Measurements from ENCODE around the gene NRL.

NRL gene

DNA sequence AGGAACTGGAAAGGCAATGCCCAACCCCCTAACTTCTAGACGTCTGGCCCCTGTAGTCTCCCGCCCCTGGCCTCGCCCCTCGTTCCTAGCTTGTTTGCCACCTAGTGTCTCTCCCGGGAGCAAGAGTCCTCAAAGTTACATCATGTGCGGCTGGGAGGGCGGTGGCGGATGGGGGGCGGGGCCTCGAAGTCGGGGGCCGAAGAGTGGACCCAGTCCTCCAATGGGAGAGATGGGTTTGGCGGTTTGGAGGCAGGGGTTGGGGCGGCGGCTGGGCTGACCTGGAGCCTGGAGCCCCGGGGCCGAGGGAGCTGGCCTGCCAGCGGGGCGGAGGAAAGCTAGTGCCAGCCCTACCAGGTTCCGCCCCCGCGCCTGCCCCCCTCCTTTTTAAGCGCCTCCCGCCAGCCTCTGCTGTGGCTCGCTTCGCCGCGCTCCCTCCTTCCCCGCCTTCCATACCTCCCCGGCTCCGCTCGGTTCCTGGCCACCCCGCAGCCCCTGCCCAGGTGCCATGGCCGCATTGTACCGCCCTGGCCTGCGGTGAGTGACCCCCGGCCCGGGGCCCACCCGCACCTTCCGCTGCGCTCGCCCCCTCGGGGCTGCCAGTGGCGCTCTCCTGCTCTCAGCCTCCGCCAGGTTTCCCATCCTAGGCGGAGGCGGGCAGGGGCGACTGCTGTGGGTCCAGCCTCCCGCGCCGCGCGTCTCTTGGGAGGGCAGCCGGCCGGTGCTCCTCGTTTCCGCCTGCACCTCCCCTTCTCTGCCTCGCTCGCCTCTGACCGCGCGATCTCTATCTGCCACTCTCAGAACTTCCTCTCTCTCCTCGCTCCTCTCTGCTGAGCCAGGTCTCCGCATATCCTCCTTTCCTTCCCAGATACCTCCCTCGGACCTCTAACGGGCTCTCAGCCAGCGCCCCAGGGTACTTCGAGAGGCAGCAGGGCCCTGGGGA is 20.6 kb downstream of the NRL start, which contains the start of gene PCK2:
TSS of gene PCK2 (plus strand) at position 411 of the 940 bp plus-strand sequence. CDS start at position 506, 95 bp downstream.
- no peak for TF ChIP-seq ZNF274 (IDR thresholded peaks at IDR 0.05; ENCODE audit: low read depth, low read length)
- H3K4me3 ChIP-seq (ENCODE audit: low read length), result peak within 1 kb of the TSS; percentile 87

DNA sequence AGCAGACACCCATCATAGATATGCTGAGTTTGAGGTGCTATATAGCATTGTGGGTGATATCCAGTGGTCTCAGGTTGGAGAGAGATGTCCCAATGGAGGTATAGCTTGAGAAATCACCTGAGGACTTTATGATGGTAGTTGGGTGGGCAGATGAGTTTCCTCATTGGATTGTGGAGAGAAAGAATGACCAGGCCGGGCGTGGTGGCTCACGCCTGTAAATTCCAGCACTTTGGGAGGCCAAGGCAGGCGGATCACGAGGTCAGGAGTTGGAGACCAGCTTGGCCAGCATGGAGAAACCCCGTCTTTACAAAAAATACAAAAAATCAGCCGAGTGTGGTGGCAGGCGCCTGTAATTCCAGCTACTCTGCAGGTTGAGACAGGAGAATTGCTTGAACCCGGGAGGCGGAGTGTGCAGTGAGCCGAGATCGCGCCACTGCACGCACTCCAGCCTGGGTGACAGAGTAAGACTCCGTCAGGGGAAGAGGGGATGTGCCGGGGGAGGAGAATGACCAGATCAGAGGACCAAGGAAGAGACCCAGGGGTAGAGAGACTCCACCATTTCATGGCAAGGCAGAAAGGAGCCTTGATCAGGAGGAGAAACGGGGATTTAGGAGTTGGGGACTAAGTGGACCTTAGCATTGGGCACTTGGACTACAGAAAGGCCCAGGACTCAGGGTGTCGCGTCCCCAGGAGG is 21.4 kb downstream of the NRL start:
- H3K4me3 ChIP-seq (ENCODE audit: low read length), result no peak overlapping the region; the same call in 1 of the 2 replicates
- no peak for TF ChIP-seq ZNF274 (IDR thresholded peaks at IDR 0.05; ENCODE audit: low read depth, low read length)

DNA sequence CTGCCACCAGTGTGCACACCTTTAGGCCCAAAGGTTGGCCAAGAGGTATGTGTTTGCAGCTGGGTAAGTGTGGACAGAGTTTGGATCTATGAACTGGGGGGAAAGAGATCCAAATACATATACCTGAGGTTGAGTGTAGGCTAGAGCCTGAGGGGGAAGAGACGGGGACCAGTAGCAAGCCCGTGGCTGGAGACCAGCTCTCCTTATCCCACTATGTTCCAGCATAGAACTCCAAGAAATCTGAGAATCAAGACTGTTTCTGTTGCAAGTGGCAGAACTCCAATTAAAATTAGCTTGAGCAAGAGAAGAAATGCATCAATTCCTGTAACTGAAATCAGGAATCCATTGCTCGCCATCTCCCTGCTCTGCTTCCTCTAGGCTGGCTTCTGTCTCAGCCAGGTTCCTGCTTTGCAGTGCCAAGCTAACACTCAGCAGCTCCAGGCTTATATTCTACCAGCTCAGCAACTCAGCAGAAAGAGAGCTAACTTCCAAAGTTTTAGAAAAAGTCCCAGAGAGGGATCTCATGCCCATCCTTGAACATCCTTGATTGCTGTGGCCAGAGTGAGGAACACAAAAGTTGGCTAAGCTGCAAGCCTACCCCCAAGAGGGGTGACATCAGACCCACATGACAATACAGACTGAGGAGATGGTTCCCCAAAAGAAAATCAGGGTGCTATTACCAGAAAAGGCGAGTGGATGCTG is 22.1 kb downstream of the NRL start:
- no peak overlapping the region for H3K4me3 ChIP-seq (ENCODE audit: low read length)

DNA sequence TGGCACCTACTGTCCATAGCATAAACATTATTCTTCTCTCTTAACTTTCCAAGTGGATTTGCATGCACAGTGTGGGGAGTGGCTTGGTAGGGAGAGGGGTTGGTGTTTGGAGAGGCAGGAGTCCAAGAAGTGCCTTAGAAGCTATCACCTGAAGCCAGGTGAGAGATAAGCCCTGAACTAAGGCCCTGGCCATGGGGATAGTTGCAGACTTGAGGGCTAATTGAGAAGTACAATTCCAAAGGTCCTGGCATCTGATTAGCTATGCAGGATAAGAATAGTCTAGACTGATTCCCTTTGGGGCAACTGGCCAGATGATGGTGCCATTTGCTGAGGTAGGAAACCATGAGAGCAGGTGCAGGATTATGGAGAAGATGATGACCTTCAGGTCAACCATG is 22.6 kb downstream of the NRL start:
- TF ChIP-seq ZNF274 (IDR thresholded peaks at IDR 0.05; ENCODE audit: low read depth, low read length), result no peak
- no peak overlapping the region for H3K4me3 ChIP-seq (ENCODE audit: low read length)

More for the DNA sequence above, 22.1 kb downstream of the NRL start:
- TF ChIP-seq ZNF274 (IDR thresholded peaks at IDR 0.05; ENCODE audit: low read depth, low read length), result no peak

DNA sequence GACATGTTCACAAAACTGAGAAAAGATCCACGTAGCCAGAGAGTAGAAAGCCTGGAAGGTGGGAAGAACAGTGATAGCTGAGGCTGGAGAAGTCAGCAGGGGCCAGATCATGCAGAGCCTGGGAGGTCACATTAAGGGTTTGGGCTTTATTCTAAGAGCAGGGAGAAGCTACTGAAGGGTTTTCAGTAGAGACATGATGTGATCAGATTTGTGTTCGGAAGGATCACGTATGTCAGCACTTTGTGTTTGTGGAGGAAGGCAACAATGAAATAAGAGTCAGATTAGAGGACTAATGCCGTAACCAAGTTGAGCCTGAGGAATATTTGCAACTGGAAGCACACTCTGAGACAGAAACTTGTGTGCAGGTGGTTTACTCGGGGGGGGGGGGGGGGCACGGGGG is 24.9 kb downstream of the NRL start:
- no peak overlapping the region for H3K4me3 ChIP-seq (ENCODE audit: low read length)
- no peak for TF ChIP-seq ZNF274 (IDR thresholded peaks at IDR 0.05; ENCODE audit: low read depth, low read length)

DNA sequence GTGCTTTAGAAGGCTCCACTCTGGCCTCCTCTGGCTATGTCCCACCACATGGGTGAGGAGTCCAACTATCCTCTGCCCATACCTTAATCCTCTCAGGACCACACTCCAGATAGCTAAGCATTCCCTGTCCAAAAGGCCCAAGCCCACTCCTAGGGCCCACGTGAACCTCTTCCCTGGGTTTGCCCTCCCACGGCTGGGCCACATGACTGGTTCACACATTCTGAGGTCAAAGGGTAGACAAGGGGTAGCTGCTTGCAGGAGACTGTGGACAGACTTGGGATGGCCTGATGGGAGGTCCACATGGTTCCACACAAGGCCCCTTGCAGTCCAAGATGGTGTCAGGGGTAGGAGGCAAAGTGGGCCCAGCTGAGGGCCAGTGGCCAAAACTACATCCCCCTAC is 26.7 kb downstream of the NRL start:
- TF ChIP-seq ZNF274 (IDR thresholded peaks at IDR 0.05; ENCODE audit: low read depth, low read length), result no peak
- H3K4me3 ChIP-seq (ENCODE audit: low read length), result no peak overlapping the region

DNA sequence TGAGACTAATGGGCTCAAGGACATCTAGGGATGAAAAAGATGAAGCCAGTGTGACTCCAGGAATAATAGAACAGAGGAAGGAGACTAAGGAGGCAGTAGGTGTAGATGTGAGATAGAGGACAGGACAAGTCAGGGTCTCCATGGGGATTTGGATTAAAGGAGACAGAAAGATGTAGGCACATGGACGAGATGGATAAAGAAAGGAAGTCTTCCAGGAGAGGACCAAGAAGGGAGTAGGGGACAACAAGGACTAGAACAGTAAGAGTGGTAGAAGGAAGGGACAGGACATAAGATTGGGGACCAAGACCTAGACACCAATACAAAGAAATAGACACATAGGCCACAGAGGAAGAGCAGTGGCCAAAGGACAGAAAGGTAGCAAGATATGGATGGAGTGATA is 27.7 kb downstream of the NRL start:
- H3K4me3 ChIP-seq (ENCODE audit: low read length), result no peak overlapping the region
- no peak for TF ChIP-seq ZNF274 (IDR thresholded peaks at IDR 0.05; ENCODE audit: low read depth, low read length)

DNA sequence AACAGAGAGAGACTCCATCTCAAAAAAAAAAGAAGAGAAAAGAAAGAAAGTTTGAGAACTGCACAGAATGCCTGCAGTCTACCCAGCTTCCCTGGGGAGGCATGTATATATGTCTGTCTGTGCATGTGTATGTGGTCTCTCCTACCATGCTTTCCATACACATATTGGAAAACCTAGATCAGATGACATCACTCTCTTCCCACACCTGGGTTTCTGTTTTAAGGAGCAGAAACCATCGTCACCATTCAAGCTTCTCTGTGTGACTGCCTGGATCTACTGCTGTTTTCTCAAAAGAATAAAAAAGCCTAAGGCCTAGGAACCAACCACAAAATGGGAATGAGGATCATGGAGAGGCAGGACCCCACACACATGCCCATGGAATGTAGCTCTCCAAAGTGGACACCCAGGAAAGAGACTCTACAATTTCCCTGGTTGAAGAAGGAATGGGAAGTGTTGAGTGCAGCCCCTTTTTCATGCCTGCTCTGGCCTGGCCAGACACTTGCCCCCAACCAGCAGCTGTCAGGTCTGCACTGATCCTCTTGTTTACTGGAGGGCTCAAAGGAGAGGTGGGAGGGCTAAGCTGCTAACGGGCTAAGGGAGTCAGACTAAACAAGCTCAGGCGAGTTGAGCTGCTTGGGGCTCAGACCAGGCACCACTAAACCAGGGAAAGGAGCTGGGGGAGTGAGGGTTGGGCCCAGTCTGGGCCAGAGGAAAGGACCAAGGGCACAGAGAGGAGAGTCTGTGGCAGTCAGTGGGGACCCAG is 28.4 kb downstream of the NRL start:
- TF ChIP-seq ZNF274 (IDR thresholded peaks at IDR 0.05; ENCODE audit: low read depth, low read length), result no peak

DNA sequence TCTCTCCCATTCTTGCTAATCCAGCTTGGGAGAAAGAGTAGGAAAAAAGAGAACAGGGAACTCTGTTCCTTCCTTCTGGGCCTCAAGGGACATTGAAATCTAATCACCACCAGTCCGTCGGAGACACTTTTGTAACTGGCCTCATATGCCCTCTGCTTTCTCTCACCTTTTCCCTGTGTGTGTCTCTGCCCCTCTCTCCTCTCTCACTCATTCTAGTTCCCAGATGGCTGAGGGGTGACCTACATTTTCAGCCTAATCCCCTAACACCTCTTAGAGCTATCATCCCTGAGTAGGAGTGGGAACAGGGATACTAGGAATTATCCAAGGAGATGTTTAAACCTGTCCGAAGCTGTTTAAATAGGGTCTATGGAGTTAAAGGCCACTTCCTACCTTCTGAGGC is 29.5 kb downstream of the NRL start:
- no peak for TF ChIP-seq ZNF274 (IDR thresholded peaks at IDR 0.05; ENCODE audit: low read depth, low read length)
- H3K4me3 ChIP-seq (ENCODE audit: low read length), result no peak overlapping the region

More for the DNA sequence above, 28.4 kb downstream of the NRL start:
- no peak overlapping the region for H3K4me3 ChIP-seq (ENCODE audit: low read length)

DNA sequence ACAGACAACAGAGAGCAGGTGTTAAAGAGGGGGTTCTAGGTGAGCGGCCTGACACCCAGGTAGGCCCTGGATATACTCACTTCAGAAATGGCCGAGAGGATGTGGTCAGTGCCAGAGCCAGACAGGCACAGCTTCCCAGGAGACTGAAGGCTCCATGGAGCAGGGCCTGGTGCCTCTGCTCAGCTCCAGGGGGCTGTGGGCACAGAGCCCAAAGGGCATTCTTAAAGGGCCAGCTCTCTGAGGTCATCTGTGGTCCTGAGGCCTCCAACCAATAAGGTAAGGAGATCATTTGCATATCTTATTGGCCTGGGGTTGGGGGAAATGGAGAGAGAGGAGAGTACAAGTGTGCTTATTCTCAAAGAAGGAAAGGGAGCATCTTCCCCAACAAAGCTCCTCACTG is 30.3 kb downstream of the NRL start:
- TF ChIP-seq ZNF274 (IDR thresholded peaks at IDR 0.05; ENCODE audit: low read depth, low read length), result no peak
- no peak overlapping the region for H3K4me3 ChIP-seq (ENCODE audit: low read length)

DNA sequence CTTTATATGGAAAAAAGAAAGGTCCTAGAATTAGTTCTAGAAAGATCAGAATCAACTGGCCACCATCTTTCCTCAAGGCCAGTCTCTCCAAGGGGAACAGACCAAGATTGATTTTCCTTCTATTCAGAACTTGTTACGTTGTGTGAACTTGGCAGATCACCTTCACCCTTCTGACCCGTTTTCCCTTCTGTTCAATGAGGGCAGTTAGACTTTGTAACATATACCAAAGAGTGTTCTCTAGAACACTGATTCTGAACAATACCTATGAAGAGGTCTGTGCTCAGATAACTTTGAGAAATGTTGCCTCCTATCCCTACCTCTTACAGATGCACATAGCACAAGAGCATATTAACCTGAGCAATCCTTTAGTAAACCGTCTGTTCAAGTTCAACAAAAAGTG is 31.3 kb downstream of the NRL start:
- H3K4me3 ChIP-seq (ENCODE audit: low read length), result no peak overlapping the region
- TF ChIP-seq ZNF274 (IDR thresholded peaks at IDR 0.05; ENCODE audit: low read depth, low read length), result no peak

DNA sequence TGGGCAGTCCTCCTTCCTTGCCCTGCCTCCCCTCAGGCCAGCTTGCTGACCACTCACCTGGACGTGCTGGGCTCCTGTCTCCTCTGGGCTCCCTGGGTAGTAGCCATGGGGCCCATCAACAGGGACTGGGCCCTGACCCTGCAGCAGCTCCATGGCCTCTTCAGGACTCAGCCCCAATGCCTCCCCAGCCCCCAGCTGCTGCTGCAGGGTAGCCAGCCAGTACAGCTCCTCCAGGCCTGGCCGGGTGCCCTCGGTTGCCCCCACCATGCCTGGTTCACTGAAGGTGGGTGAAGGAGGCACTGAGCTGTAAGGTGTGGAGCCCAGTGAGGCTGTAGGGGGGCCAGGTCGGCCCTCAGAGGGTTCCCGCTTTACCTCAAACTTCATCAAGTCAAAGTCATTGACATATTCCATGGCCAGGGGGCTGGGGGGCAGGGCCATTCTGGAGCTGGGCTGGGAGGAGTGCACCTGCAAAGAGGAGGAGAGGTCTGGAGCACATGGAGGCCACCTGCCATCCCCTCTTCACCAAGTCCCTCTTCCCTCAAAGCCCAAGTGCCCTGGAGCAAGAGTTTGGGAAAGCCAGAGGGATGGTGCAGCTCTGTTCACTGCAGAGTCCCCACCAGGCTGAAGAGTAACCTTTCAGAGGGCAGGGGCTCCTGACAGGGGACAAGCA is 32.2 kb downstream of the NRL start:
- H3K4me3 ChIP-seq (ENCODE audit: low read length), result no peak overlapping the region
- no peak for TF ChIP-seq ZNF274 (IDR thresholded peaks at IDR 0.05; ENCODE audit: low read depth, low read length)

DNA sequence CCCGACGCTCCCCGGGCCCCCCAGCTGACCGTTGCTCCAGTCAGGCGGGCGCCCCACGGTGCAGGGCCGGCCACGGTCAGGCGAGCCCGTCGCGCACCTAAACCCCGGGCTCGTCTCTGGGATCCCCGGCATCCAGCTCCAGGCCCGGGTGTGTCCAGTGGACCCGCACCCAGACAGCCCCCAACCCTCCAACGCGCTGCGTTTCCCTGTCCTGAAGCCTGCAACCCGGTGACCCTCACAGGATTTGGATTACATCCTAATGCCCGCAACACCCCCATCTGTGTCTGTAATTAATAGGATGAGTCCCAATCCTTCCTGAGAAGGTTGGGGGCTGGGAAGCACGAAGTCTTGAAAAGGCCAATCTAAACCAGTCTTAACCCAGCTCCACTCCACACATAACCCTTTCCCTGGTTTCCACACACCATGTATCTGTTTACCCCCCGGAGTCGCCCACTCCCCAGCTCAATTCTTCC is 33.0 kb downstream of the NRL start:
- no peak for TF ChIP-seq ZNF274 (IDR thresholded peaks at IDR 0.05; ENCODE audit: low read depth, low read length)
- H3K4me3 ChIP-seq (ENCODE audit: low read length), result no peak overlapping the region; the same call in 1 of the 2 replicates

Measured in GM08714 (cell line).